ENCODE data around the gene PDE8B.
A peak's percentile ranks its signal among the peaks of the same experiment; 100 is the strongest.

PDE8B gene

DNA sequence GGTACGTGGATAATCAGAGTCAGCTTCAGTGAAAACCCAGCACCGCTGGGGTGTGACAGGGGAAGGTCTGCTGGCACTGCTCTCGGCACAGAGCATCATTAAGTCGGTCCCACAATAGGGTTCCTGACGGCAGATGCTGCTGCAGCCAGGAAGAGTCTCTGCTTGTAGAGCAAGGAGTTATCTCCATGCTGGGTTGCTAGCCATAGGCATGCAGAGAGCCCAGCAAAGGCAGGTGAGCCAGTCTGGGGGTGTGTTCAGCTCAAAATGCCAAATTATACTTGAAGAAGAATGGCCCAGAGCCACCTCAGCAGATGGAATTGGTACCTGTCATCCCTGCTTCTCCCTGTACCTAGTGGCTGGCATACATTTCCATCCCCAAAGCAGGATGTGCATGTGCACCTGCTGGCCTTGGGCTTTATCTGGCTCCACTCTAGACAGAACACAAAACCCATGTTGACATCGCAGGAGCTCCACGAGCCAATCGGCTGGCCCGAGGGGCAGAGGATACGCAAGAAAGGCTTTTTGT, 180.8 kb downstream of the PDE8B start:
- Histone ChIP-seq H3F3A (ENCODE audit: insufficient read depth, low read length) (no peaks in the 10 kb centered on the region), H2AFZ (ENCODE audit: low read length) (no peak overlapping the region), H3K27me3 (replicated peaks; ENCODE audit: insufficient read depth, low read length) (no peaks in the 10 kb centered on the region), H3K79me2 (ENCODE audit: low read length) (no peaks in the 10 kb centered on the region), H3K36me3 (replicated peaks; ENCODE audit: insufficient read depth, low read length) (no peaks in the 10 kb centered on the region), H3K27ac (ENCODE audit: low read length) (no peak overlapping the region), H3K9ac (ENCODE audit: low read length) (no peak overlapping the region), H4K20me1 (ENCODE audit: insufficient read depth, low read length) (no peaks in the 10 kb centered on the region), H3K4me2 (ENCODE audit: low read depth, low read length) (no peak overlapping the region), H3K4me1 (ENCODE audit: low read length) (no peaks in the 10 kb centered on the region), H3K9me3 (replicated peaks; ENCODE audit: insufficient read depth, low read length) (no peaks in the 10 kb centered on the region), H3K9me2 (replicated peaks; ENCODE audit: insufficient read depth, low read length) (no peaks in the 10 kb centered on the region), H3K4me3 (ENCODE audit: low read length) (no peak overlapping the region)
- no peak for DNase-seq
- no peak for TF ChIP-seq EZH2phosphoT487 (IDR thresholded peaks at IDR 0.05; ENCODE audit: low read length)
- TF ChIP-seq, protein P1, sequence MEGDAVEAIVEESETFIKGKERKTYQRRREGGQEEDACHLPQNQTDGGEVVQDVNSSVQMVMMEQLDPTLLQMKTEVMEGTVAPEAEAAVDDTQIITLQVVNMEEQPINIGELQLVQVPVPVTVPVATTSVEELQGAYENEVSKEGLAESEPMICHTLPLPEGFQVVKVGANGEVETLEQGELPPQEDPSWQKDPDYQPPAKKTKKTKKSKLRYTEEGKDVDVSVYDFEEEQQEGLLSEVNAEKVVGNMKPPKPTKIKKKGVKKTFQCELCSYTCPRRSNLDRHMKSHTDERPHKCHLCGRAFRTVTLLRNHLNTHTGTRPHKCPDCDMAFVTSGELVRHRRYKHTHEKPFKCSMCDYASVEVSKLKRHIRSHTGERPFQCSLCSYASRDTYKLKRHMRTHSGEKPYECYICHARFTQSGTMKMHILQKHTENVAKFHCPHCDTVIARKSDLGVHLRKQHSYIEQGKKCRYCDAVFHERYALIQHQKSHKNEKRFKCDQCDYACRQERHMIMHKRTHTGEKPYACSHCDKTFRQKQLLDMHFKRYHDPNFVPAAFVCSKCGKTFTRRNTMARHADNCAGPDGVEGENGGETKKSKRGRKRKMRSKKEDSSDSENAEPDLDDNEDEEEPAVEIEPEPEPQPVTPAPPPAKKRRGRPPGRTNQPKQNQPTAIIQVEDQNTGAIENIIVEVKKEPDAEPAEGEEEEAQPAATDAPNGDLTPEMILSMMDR (IDR thresholded peaks at IDR 0.05; ENCODE audit: low read length) = no peak
- TF ChIP-seq EZH2 (optimal IDR thresholded peaks at IDR 0.05; ENCODE audit: low read depth, low read length) = no peak

DNA sequence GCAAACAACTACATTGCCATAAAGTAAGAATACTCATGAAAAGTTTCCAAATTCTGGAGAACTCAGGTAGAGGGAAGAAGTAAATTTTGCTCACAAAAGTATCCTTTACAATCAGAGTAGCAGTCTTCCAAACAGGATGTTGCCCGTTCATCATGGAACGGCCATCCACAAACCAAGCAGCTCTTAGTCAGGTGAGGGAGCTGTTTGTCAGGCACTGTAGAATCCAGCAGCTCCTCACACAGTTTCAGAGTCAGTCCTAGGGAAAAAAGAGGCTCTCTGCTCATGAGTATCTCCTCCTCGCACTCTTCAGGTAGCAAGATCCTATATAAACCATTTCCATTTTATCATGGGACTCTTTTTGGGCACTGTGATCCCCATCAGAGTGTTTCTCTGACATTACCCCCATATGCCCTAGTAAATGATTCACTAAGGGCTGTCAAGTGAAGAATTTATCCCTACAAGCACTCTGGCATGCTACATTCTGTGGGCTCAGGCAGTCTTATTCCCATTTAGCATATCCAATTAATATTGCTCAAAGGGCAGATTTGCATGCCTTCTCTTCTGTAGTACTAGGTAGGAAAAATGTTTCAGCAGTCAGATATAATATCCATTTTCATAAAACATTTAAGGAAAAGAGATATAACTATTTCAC, 183.7 kb downstream of the PDE8B start:
- H3K4me2 ChIP-seq (ENCODE audit: low read depth, low read length) = no peak overlapping the region
- no peaks in the 10 kb centered on the region for H3K36me3 ChIP-seq (replicated peaks; ENCODE audit: insufficient read depth, low read length)
- no peak overlapping the region for H2AFZ ChIP-seq (ENCODE audit: low read length)
- TF ChIP-seq, protein P1 (IDR thresholded peaks at IDR 0.05; ENCODE audit: low read length) = no peak
- TF ChIP-seq EZH2 (optimal IDR thresholded peaks at IDR 0.05; ENCODE audit: low read depth, low read length) = no peak
- TF ChIP-seq EZH2phosphoT487 (IDR thresholded peaks at IDR 0.05; ENCODE audit: low read length) = no peak
- no peak overlapping the region for H3K27ac ChIP-seq (ENCODE audit: low read length)
- no peak for DNase-seq
- no peak overlapping the region for H3K4me3 ChIP-seq (ENCODE audit: low read length)
- no peaks in the 10 kb centered on the region for H3K4me1 ChIP-seq (ENCODE audit: low read length)
- H4K20me1 ChIP-seq (ENCODE audit: insufficient read depth, low read length) = no peaks in the 10 kb centered on the region
- H3K9me2 ChIP-seq (replicated peaks; ENCODE audit: insufficient read depth, low read length) = no peaks in the 10 kb centered on the region
- no peaks in the 10 kb centered on the region for H3F3A ChIP-seq (ENCODE audit: insufficient read depth, low read length)
- no peaks in the 10 kb centered on the region for H3K9me3 ChIP-seq (replicated peaks; ENCODE audit: insufficient read depth, low read length)
- H3K27me3 ChIP-seq (replicated peaks; ENCODE audit: insufficient read depth, low read length) = no peaks in the 10 kb centered on the region
- H3K9ac ChIP-seq (ENCODE audit: low read length) = no peak overlapping the region
- no peaks in the 10 kb centered on the region for H3K79me2 ChIP-seq (ENCODE audit: low read length)

DNA sequence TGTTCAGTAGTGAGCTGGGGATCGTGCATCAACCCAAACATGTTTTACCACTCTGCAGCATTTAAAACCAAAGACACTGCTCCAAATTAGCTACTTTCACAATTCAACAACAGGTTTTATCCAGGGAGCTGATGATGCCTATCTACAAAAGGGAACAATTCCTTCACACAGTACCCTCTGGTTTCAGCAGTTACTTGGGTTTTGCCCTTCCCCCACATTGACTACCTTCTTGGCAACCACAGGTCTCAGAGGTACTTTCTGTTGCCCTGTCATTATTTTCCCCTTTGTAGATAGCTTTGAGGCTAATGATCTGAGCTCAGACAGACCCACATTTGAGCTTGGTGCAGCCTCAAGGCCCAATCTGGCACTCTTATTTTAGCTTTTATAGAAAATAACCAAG, 185.5 kb downstream of the PDE8B start:
- no peak overlapping the region for H3K4me3 ChIP-seq (ENCODE audit: low read length)
- no peak overlapping the region for H3K4me2 ChIP-seq (ENCODE audit: low read depth, low read length)
- no peak overlapping the region for H3K9ac ChIP-seq (ENCODE audit: low read length)
- no peaks in the 10 kb centered on the region for H3K36me3 ChIP-seq (replicated peaks; ENCODE audit: insufficient read depth, low read length)
- H4K20me1 ChIP-seq (ENCODE audit: insufficient read depth, low read length) = no peaks in the 10 kb centered on the region
- no peaks in the 10 kb centered on the region for H3K9me2 ChIP-seq (replicated peaks; ENCODE audit: insufficient read depth, low read length)
- DNase-seq = peak; percentile 16
- no peak overlapping the region for H2AFZ ChIP-seq (ENCODE audit: low read length)
- TF ChIP-seq, protein P1 (IDR thresholded peaks at IDR 0.05; ENCODE audit: low read length) = no peak
- TF ChIP-seq EZH2phosphoT487 (IDR thresholded peaks at IDR 0.05; ENCODE audit: low read length) = no peak
- TF ChIP-seq EZH2 (optimal IDR thresholded peaks at IDR 0.05; ENCODE audit: low read depth, low read length) = no peak
- no peaks in the 10 kb centered on the region for H3K27me3 ChIP-seq (replicated peaks; ENCODE audit: insufficient read depth, low read length)
- H3K9me3 ChIP-seq (replicated peaks; ENCODE audit: insufficient read depth, low read length) = no peaks in the 10 kb centered on the region
- no peaks in the 10 kb centered on the region for H3K79me2 ChIP-seq (ENCODE audit: low read length)
- no peaks in the 10 kb centered on the region for H3F3A ChIP-seq (ENCODE audit: insufficient read depth, low read length)
- H3K4me1 ChIP-seq (ENCODE audit: low read length) = no peaks in the 10 kb centered on the region
- H3K27ac ChIP-seq (ENCODE audit: low read length) = no peak overlapping the region

All from MM.1S (cell line).